NCI-H2029 treated with DMSO at 0.1 percent for 48 hours (cell line): Measurements from ENCODE around the gene FOXO4.

Experiments used
- DNase-seq: peaks from one replicate; lab custom pipeline; 2025; lab: John Stamatoyannopoulos, UW

The FOXO4 gene

GRCh38 chrX:71098951-71099506 lies 3.4 kb downstream of the FOXO4 start:
- DNase-seq: no peak

- no peak for DNase-seq
Observed at GRCh38 chrX:71099736-71100135, 4.1 kb downstream of the FOXO4 start.

DNA sequence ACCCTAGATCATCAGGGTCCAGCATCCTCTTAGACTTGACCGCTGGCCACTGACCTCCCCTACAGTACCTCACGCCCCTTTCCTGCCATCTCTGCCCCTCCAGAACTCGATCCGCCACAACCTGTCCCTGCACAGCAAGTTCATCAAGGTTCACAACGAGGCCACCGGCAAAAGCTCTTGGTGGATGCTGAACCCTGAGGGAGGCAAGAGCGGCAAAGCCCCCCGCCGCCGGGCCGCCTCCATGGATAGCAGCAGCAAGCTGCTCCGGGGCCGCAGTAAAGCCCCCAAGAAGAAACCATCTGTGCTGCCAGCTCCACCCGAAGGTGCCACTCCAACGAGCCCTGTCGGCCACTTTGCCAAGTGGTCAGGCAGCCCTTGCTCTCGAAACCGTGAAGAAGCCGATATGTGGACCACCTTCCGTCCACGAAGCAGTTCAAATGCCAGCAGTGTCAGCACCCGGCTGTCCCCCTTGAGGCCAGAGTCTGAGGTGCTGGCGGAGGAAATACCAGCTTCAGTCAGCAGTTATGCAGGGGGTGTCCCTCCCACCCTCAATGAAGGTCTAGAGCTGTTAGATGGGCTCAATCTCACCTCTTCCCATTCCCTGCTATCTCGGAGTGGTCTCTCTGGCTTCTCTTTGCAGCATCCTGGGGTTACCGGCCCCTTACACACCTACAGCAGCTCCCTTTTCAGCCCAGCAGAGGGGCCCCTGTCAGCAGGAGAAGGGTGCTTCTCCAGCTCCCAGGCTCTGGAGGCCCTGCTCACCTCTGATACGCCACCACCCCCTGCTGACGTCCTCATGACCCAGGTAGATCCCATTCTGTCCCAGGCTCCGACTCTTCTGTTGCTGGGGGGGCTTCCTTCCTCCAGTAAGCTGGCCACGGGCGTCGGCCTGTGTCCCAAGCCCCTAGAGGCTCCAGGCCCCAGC lies 5.2 kb downstream of the FOXO4 start:
- no peak for DNase-seq

DNA sequence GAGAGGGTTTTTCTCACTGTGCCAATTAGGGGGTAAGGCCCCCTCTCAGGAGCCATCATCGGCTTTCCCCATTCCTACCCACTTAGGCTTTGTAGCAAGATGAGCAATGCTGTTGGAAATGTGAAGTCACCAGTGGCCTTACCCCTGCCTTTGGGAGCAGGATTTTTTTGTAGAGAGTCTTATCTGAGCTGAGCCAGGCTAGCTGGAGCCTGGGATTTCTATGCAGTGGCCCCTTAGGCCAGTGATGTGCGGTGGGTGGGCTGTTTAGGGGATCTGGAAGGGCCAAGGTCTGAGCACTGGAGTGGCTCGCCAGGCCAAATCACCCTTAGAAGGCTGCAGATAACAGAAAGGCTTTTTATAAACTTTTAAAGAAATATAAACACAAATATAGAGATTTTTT lies 6.6 kb downstream of the FOXO4 start:
- DNase-seq: no peak

DNA sequence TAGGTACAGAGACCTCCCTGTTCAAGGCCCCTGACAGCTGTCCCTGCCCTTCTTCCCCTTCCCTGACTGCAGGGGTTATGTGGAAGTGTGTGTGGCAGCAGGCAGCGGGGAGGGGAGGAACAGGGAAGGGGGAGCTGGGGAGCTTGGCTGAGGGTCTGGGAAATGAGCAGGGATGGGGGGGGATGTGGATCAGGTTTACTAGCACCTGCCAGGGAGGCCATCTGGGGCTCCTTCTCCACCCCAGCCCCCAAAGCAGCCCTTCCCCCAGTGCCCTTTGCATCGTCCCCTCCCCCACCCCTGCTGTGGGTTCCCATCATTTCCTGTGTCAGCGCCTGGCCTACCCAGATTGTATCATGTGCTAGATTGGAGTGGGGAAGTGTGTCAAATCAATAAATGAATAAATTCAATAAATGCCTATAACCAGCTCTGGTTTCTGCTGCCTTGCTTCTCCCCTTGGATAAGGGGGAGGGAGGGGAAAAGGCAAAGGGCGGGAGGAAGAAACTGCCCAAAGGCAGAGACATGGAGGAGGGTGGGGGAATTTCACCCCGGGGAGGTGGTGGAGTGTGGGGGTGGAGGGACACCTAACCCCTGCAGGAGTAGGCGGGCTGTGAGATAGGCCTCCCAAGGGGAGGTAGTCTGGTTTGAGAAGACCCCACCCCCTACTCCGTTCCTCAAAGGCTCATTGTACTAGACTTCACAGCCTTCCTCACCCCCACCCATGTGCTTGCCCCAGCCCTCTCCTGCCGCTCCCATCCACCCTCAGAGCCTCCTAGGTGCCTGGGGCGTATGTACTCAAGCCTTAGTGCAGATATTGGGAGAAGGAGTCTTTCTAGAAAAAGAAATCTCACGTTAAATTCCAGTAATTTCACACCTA lies 7.7 kb downstream of the FOXO4 start:
- DNase-seq: no peak

GRCh38 chrX:71105628-71106027 lies 10.0 kb downstream of the FOXO4 start:
- no peak for DNase-seq

GRCh38 chrX:71106427-71106826 lies 10.8 kb downstream of the FOXO4 start, which contains the start of gene CXorf65:
Gene CXorf65 (minus strand): TSS chrX:71106740. CDS start chrX:71106556, 184 bp downstream.
- no peak for DNase-seq

GRCh38 chrX:71107245-71107644 lies 11.6 kb downstream of the FOXO4 start:
- no peak for DNase-seq

DNA sequence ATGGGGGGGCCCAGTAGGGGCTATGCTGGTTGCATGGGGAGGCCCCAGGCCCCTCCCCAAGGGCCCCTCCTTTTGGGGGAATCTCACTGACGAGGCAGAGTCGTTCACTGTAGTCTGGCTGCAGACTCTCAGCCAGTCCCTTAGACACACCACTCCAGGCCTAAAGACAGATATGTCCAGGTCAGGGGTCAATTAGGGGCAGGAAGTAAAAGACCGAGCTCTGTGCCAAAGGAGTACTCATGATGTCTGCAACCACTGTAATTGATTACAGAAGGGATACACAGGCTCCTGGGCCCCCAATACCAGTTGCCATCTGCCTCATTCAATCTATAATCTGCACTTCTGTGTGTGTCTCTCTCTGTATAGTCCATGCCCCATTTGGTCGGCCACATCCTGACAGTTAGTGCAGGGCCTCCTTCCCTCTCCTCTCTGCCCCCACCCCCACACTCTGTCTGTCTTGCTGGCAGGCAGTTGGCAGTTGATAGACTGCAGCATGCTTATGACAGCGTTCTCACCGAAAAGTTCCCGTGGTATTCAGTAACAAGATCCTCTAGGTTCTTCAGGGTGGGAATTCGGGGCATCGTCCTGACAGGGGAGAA lies 12.2 kb downstream of the FOXO4 start:
- no peak for DNase-seq

DNA sequence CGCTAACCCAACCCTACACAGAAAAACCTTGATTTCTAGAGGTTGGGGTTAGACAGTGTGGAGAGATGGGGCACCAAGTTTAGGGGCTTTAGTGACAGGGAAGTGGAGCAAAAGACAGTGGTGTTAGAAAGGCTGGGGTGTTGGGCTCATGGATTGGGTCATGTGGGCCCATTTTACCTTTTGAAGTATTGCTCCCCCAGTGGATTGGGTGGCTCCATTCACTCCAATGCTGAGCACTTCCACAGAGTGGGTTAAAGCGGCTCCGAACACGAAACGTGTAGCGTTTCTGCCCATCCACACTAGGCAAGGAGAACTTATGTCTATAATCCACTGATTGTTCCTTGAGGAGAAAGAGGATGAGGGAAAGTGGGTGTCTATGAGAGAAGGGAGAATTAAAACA lies 13.4 kb downstream of the FOXO4 start:
- no peak for DNase-seq

DNA sequence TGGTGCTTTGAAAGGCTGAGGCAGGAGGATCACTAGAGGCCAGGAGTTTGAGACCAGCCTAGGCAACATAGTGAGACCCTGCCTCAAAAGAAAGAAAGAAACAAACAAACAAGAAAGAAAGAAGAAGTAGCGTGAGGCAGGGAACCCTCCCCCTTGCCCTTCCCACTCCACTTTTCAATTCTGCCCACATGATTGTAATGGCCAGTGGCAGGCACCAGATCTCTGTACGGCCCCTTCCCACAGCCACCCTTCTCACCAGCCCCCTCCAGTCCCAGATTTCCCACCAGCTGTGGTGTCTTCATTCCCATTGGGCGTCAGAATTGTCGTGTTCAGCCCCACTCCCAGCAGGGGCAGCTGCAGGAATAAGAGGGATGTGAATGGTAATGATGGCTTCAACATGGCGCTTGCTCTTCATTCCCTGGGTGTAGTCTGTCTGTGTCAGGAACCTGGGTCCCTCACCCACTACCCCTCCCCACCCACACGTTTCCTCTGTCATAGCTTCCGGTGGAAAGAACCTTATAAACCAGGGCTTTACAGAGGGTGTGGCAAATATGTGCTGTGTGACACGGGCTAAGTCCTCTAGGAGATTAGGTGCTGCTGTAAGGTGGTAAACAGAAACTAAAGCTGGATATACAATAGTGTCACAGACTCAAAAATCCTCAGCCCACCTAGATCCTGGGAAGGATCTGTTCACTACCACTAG lies 15.6 kb downstream of the FOXO4 start, which contains the start of gene IL2RG:
Gene IL2RG (minus strand): TSS at position 437 of the 703 bp plus-strand sequence. CDS start 38 bp downstream, at position 399.
- no peak for DNase-seq

- DNase-seq: no peak
Observed at GRCh38 chrX:71111921-71112431, 16.3 kb downstream of the FOXO4 start.

DNA sequence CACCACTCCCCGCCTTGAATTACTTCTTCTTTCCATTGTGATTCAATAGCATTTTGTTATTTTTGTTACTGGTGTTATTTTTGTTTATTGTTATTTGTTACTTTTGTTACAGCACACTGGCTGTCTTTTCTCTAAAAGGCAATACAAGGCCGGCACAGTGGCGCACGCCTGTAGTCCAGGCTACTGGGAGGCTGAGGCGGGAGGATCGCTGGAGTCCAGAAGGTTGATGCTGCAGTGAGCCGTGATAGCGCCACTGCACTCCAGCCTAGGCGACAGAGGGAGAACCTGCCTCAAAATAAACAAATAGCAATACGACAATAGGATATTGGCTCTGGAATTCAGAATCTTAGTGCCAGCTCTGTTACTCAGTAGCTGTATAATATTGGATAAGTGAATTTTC lies 21.7 kb downstream of the FOXO4 start:
- DNase-seq: no peak

DNA sequence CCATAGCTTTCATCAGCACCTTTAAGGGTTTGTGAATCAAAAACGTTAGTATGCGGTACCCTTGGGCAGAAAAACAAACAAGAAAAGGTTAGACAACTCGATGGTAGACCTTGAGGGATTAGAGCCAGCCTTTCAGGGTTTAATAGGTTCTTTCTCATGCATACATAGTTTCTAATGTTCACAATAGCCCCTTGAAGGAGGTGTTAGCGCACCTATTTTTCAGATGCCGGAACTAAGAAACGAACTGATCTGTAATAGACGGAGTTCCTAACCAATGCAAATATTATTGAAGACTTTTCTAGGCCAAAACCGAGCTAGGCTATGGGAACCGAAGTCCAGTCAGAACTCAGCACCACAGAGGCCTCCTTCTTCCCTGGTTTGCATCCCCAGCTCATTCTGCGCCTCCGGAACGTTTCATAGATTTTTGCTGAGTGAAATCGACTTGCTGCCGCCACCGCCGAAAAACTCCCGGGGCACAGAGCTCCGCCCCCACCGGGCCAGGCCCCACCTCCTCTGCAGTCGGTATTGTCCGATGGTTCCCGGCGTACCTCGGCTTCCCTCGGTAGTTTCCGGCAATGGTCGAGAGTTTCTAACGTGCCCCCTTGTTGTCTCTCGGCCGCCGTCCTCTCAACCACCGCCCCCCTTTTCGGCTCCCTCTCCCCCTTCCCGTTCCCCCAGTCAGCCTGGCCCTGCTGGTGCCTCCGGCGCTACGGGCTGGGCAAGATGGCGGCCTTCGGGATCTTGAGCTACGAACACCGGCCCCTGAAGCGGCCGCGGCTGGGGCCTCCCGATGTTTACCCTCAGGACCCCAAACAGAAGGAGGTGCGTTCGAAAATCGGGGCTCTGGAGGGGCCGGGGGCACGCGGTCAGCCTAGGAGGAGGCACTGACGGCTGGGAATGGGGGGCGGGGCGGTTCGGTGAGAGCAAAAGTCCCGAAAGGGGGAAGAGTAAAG lies 22.7 kb downstream of the FOXO4 start, which contains the start of gene MED12:
Gene MED12 (plus strand): TSS at position 565 of the 953 bp plus-strand sequence. CDS start 159 bp downstream, at position 724.
- DNase-seq: no peak

GRCh38 chrX:71118985-71119535 lies 23.4 kb downstream of the FOXO4 start:
- no peak for DNase-seq

- no peak for DNase-seq
Observed at GRCh38 chrX:71128166-71128833, 32.6 kb downstream of the FOXO4 start.

GRCh38 chrX:71128915-71129765 lies 33.5 kb downstream of the FOXO4 start:
- DNase-seq: no peak

GRCh38 chrX:71131510-71131909 lies 35.9 kb downstream of the FOXO4 start:
- no peak for DNase-seq
